Mucosa of stomach (tissue), 1 donor: Measurements from ENCODE around the gene ARMC7.
A peak's percentile ranks its signal among the peaks of the same experiment; 100 is the strongest.
"Not testable (repeated sequence)": the region's sequence is repeated elsewhere in the genome, so short reads cannot be mapped to it uniquely, and the experiment has no call there.

ENCODE experiments used
- H3K27me3 ChIP-seq: one replicate; pipeline ENCODE4 v1.7.0; 2013; ENCODE audit warnings: mild to moderate bottlenecking, low read length; ENCODE audit not compliant: control insufficient read depth, insufficient read depth
- H3K36me3 ChIP-seq: one replicate; pipeline ENCODE4 v1.7.0; 2013; ENCODE audit warnings: low read length; ENCODE audit not compliant: control insufficient read depth, insufficient read depth
- H3K4me1 ChIP-seq: one replicate; pipeline ENCODE4 v1.7.0; 2013; ENCODE audit warnings: mild to moderate bottlenecking, low read length; ENCODE audit not compliant: control insufficient read depth, insufficient read depth
- H3K4me3 ChIP-seq: one replicate; pipeline ENCODE4 v1.7.0; 2013; ENCODE audit warnings: low read length
- H3K9ac ChIP-seq: one replicate; pipeline ENCODE4 v1.7.0; 2013; ENCODE audit warnings: mild to moderate bottlenecking, low read length, moderate library complexity
- H3K9me3 ChIP-seq: one replicate; pipeline ENCODE4 v1.7.0; 2013; ENCODE audit warnings: mild to moderate bottlenecking, low read length, moderate library complexity; ENCODE audit not compliant: control insufficient read depth
- donor health status: Pancreatic carcinoma.

The ARMC7 gene

GRCh38 chr17:75113798-75114551 lies 4.2 kb downstream of the ARMC7 start:
- H3K9me3 ChIP-seq: no peaks in the 10 kb centered on the region
- peak overlapping the region; percentile 90 for H3K9ac ChIP-seq
- H3K4me1 ChIP-seq: peaks cover 50% of the 10 kb centered on the region
- H3K27me3 ChIP-seq: no peaks in the 10 kb centered on the region
- H3K36me3 ChIP-seq: no peaks in the 10 kb centered on the region
- peak overlapping the region; percentile 97 for H3K4me3 ChIP-seq

DNA sequence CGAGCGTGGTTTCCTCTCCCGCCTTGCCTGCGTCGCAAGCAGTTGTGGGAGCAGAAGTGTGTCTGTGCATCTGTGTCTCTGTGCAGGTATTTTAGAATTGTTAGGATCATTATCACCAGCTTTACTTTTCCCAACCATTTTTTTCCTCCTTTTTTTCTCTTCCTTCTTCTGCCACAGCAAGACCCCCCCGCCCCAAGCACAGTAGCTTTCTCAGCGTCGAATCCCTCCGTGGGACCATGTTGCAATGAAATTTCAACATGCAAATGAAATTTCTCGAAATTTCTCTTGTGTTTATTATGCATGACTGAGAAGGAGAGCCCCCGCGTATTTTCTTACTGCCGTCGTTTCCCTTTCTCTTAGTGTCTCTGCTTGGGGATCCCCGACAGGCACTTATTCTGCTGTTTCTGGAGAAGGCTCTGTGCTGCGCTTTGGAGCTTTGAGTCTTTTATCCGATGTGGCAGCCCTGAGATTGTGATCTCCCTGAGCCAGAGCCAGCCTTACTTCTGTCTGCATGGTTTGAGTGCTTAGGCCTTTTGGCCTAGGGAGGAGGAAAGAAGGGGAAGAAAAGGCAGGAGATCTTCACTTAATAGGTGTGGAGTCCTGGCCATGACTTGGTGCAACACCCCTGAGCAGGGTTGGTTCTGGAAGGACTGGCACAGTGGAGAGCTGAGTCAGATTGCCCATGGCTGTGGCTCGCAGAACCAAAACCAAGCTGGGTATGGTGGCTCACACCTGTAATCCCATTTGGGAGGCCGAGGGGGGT lies 5.0 kb downstream of the ARMC7 start:
- Histone ChIP-seq H3K4me3 (peak overlapping the region; percentile 97), H3K4me1 (peaks cover 51% of the 10 kb centered on the region), H3K27me3 (no peaks in the 10 kb centered on the region), H3K9ac (peak overlapping the region; percentile 90), H3K9me3 (no peaks in the 10 kb centered on the region), H3K36me3 (no peaks in the 10 kb centered on the region)

- Histone ChIP-seq H3K9ac (no peak overlapping the region), H3K4me1 (peaks cover 49% of the 10 kb centered on the region), H3K9me3 (no peaks in the 10 kb centered on the region)
Measured at GRCh38 chr17:75115555-75115954, 5.8 kb downstream of the ARMC7 start.

DNA sequence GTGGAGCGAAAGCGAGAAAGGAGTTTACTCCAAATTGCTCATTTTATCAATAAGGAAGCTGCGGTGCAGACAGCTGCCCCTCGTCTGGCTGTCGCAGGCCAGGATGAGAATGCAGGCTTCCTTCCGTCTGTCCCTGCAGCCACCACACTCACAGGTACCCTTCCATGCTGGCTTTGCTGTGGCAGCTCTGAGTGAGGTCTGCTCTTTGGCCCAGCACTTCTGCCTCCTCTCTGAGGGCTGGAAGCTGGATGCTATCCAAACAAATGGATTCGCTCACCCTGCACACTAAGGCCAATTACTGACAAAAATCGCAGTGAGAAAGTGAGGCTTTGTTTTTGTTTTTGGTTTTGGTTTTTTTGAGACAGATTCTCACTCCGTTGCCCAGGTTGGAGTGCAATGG lies 7.0 kb downstream of the ARMC7 start:
- no peak overlapping the region for H3K4me3 ChIP-seq
- no peak overlapping the region for H3K9ac ChIP-seq
- no peaks in the 10 kb centered on the region for H3K9me3 ChIP-seq
- no peaks in the 10 kb centered on the region for H3K27me3 ChIP-seq
- no peaks in the 10 kb centered on the region for H3K36me3 ChIP-seq
- H3K4me1 ChIP-seq: peaks cover 41% of the 10 kb centered on the region

More at GRCh38 chr17:75115555-75115954, 5.8 kb downstream of the ARMC7 start:
- Histone ChIP-seq H3K36me3 (no peaks in the 10 kb centered on the region), H3K27me3 (no peaks in the 10 kb centered on the region), H3K4me3 (no peak overlapping the region)

DNA sequence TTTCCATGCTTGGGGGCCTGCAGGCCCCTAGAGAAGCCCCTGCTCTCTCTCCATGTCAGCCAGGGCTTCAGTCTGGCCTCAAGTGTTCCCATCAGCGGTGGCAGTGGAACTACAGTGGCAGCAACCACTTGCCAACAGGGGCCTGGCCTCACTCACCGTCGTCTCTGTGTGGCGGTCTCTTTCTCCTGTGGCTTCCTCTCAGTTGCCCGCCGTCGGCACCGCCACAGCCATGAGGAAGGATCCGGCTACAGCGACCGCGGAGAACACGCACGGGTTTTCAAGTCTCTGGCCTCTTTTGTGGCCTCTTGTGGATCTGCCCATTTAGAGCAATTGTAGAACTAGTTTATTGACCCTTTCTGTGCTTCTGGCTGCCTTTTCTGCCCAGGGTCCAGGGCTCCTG lies 8.5 kb downstream of the ARMC7 start:
- Histone ChIP-seq H3K36me3 (no peaks in the 10 kb centered on the region), H3K27me3 (no peaks in the 10 kb centered on the region), H3K9ac (no peak overlapping the region), H3K4me3 (no peak overlapping the region), H3K9me3 (no peaks in the 10 kb centered on the region), H3K4me1 (peaks cover 41% of the 10 kb centered on the region)

GRCh38 chr17:75124041-75124818 lies 14.5 kb downstream of the ARMC7 start:
- no peaks in the 10 kb centered on the region for H3K36me3 ChIP-seq
- no peaks in the 10 kb centered on the region for H3K27me3 ChIP-seq
- peak overlapping the region; percentile 26 for H3K4me3 ChIP-seq
- H3K9ac ChIP-seq: peak overlapping the region; percentile 33
- H3K9me3 ChIP-seq: no peaks in the 10 kb centered on the region
- H3K4me1 ChIP-seq: peaks cover 40% of the 10 kb centered on the region

- Histone ChIP-seq H3K4me1 (peaks cover 35% of the 10 kb centered on the region), H3K9me3 (no peaks in the 10 kb centered on the region), H3K4me3 (no peak overlapping the region), H3K36me3 (peaks cover 2% of the 10 kb centered on the region), H3K9ac (peak overlapping the region; percentile 25), H3K27me3 (no peaks in the 10 kb centered on the region)
Measured at GRCh38 chr17:75124819-75125162, 15.0 kb downstream of the ARMC7 start.

DNA sequence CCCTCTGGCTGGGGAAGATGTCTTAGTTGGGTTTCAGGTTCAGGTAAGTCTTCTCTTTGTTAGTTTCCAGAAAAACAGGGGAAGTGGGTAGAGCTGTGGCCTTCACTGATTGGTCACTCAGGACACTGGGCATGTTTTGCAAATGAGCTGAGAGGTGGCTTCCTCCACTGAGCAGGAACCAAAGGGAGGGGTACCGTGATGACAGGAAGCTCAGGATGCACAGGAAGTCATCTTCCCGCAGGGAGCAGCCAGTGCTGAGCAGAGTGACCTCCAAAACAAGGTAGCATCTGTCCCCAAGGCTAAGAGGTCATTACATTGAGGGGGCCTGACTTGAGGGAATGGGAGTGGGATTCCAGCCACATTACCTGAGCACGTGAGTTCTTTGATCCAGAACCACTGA lies 16.2 kb downstream of the ARMC7 start:
- Histone ChIP-seq H3K9ac (no peak overlapping the region), H3K4me1 (peaks cover 43% of the 10 kb centered on the region), H3K4me3 (no peak overlapping the region), H3K36me3 (peaks cover 4% of the 10 kb centered on the region), H3K27me3 (no peaks in the 10 kb centered on the region), H3K9me3 (no peaks in the 10 kb centered on the region)

- Histone ChIP-seq H3K4me3 (no peak overlapping the region), H3K36me3 (peaks cover 4% of the 10 kb centered on the region), H3K9ac (no peak overlapping the region), H3K9me3 (no peaks in the 10 kb centered on the region), H3K27me3 (no peaks in the 10 kb centered on the region), H3K4me1 (peaks cover 44% of the 10 kb centered on the region)
Measured at GRCh38 chr17:75126954-75127353, 17.2 kb downstream of the ARMC7 start.

GRCh38 chr17:75127936-75128335 lies 18.2 kb downstream of the ARMC7 start:
- H3K9ac ChIP-seq, H3K27me3 ChIP-seq, H3K9me3 ChIP-seq, H3K36me3 ChIP-seq, H3K4me3 ChIP-seq: not testable (repeated sequence)
- H3K4me1 ChIP-seq: peaks cover 49% of the 10 kb centered on the region

- Histone ChIP-seq H3K36me3 (peaks cover 4% of the 10 kb centered on the region), H3K9ac (no peak overlapping the region), H3K4me3 (no peak overlapping the region), H3K27me3 (no peaks in the 10 kb centered on the region), H3K9me3 (no peaks in the 10 kb centered on the region), H3K4me1 (peaks cover 42% of the 10 kb centered on the region)
Measured at GRCh38 chr17:75128694-75129505, 19.1 kb downstream of the ARMC7 start.
